GM19238 (cell line): ENCODE measurements around the gene TMEM198.

Experiments used
- DNase-seq: peaks from one replicate; pipeline ENCODE4 v3.0.0; 2011; ENCODE audit warnings: low spot score; ENCODE audit not compliant: insufficient read length

TMEM198 gene

DNA sequence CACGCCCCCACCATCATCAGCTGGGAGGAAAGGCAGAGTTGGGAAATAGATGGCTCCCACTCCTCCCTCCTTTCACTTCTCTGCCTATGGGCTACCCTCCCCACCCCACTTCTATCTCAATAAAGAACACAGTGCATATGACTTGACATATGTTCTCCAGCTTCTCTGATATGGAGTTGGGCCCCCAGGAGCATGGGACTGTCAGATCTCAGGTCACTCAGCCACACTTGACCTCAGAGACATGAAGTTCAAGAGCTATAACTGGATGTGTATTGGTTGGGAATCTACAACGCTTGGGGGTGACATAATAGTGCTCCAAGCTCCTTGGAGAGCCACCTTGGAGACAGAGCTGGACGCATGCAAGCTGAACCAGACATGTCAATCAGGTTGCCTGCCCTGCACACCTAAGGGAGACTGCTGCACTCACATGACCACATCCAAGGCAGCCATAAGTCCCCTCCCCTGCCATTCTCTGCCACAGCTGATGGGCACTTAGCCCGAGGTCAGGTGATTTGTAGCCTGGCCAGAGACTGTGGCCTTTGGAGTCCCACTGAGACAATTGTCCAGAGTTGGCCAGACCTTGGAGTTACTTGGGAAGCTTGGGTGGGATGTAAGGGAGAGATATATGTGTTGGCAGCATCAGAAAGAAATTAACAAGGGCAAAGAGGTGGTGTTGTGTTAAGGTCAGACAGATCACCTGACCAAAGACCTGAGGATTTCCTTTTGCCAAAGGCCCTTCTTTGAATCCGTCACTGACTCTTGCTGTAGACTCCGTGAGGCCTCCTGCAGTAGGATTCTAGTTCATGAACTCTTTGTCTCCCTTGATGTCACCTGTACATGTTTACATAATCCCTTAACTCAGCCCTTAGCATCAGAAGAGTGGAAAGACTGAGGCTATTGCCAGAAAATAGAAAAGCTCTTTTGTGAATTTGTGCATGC, 32.0 kb downstream of the TMEM198 start:
- no peak for DNase-seq

DNA sequence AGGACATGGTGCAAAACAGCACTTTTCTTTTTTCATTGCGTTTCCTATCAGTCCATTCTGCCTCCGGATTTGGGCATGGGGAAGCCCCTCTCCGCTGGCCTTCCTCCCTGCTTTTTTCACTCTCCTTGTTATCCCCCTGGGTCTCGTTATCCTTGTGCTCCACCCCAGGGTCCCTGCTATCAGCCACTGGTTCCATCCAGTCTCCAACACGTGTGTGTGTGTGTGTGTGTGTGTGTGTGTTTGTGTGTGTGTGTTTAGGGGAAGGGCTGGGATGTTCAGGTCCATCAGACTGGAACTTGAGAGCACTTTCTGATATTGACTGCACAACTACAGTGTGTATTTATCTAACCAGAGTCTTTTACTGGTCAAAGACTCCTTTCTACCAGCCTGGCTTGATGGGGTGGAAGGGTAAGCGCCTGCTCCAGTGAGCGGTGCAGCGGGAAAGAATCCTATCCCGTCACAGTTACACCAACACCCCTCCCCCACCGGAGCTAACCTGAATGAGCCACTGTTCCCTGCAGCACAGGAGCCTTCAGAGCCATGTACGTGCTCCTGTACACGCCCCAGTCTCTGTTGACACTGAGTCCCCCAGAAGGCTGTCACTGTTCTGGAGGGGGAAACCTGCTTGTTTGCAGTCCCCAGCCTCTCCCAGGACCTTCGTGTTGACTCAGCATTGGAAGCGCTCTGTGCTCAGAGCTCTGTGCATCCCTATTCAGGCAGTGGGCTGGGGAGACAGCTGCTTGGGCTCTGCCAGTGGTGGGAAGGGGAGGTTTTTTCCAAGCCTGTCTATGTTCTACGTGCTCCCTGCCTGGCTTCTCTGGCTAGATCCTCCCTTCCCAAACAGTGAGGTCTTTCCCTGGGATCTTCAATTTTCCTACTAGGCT, 32.9 kb downstream of the TMEM198 start:
- DNase-seq: no peak

DNA sequence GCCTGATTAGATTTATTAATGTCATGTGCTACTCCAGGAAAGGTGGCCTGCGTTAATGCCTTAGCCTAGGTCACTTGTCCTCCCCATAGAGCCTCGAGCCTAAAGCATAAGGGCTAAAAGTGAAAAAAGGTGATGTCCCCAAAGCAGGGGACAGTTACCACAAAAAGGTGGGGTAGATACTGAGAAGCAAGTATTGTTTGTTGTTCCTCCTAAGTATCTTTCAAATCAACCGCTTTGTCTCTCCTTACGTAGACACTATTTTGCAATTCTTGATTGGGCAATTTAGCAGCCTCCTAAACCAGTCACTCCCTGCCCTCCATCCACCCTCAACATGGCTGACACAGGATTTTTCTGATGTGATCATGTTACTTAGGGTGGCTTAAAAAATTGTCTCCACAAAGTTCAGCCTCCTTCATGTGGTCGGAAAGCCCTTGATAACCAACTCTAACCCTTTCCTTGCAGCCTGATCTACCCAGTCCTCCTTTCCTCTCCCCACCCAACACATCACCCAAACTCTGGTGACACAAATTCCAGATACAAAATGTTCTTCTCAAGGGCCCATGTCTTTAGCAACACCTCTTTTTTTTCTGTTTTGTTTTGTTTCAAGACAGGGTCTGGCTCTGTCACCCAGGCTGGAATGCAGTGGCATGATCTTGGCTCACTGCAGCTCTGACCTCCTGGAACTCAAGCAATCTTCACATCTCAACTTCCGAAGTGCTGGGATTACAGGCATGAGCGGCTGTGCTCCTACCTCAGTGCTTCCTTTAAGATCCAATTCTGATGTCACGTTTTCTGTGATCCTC, 35.2 kb downstream of the TMEM198 start:
- no peak for DNase-seq

DNA sequence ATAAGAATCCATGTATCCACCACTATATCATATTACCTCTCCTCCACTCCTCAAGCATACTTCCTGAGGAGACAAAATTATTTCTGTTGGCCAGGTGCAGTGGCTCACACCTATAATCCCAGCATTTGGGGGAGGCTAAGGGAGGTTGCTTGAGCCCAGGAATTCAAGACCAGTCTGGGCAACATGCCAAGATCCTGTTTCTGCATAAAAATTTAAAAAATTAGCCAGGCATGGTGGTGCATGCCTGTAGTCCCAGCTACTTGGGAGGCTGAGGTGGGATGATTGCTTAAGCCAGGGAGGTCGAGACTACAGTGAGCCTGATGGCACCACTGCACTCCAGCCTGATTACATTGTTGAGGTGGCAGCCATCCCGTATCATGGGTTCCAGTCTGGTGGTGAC, 37.5 kb downstream of the TMEM198 start:
- DNase-seq: no peak

DNA sequence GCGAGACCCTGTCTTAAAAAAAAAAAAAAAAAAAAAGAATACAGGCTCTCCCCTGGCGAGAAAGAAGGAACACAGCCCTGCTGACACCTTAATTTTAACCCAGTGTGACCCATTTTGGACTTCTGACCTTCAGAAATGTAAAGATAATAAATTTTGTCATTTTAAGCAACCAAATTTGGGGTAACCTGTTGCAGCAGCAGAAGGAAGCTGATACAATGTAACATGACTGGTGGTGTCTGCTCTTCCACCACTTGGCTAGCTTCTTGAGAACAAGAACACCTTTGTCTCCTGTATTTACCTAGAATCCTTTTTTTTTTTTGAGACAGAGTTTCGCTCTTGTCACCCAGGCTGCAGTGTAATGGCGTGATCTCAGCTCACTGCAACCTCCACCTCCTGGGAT, 47.3 kb downstream of the TMEM198 start:
- no peak for DNase-seq

DNA sequence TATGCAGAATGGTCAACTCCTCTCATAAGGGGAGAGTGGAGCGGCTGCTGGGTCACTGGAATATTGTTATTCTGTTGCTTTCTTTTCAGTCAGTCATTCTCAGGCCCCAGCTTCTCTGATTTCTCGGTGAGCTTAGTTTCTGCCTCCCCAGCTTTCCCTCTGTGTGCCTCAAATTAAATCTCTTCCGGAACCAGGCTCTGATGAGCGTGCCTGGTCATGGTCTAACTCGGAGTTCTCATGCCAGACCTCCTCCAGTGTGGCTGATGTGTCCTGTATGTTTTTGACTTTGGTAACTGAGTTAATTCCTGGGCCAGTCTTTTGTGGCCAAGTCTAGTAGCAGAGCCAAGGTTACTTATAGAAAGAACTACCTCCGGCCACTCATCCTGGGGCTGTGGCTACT, 48.9 kb downstream of the TMEM198 start:
- no peak for DNase-seq

DNA sequence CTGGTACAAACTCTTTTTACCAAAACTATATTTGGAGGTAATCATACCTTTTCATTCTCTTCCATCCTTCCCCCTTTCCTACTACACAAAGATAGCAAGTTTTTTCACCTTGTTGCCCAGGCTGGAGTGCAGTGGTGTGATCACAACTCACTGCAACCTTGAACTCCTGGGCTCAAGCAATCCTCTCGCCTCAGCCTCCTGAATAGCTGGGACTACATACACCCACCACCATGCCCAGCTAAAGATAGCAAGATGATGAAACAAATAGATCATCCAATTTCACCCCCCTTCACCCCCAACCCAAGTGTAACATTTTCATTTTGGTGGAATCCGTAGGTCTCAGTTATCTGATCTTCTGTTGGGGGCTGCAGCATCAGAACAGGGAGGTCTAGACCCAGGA, 49.3 kb downstream of the TMEM198 start:
- no peak for DNase-seq

DNA sequence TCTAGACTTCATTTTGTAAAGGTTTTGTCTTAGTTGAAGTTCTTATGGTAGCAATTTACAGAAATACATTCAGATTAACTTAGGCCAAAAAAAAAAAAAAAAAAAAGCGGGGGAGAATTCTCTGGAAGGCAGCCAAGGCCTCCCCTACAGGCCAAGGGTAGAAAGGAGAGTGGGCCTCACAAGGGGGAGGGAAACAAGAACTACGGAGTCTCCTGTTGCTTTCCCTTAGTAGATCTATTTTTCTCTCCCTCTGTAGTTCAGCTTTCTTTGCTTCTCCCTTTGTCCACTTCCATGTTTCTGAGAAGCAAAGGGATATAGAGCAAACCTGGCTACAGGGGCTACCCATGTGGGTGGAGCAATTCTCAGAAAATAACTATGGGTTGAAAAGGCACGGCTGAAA, 51.4 kb downstream of the TMEM198 start:
- DNase-seq: no peak

DNA sequence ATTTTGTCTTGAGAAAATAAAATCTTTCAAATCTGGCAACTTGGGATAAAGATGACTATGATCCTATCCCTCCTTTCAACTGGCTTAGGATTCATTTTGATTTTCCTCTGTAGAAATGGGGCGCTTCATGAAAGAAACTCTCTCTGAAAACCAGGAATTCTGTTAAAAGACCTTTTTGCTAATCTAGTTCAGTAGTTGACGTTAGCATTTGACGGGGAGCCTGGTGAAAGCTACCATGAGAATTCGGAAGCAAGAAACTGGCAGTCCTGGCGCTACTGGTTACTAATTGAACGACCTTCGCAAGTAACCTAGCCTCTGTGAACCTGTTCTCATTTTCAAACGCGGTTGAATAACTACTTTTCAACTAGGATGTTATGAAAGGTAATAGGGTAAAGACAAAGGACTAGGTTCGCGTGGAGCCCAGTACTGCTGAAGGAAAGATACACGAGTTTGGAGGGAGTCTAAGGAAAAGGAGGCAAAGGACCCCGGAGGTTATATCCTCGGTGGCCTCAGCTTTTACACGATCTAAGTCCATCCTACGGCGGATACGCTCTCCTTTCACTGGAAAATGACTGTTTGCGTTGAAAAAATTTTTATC, 53.2 kb downstream of the TMEM198 start:
- DNase-seq: no peak

DNA sequence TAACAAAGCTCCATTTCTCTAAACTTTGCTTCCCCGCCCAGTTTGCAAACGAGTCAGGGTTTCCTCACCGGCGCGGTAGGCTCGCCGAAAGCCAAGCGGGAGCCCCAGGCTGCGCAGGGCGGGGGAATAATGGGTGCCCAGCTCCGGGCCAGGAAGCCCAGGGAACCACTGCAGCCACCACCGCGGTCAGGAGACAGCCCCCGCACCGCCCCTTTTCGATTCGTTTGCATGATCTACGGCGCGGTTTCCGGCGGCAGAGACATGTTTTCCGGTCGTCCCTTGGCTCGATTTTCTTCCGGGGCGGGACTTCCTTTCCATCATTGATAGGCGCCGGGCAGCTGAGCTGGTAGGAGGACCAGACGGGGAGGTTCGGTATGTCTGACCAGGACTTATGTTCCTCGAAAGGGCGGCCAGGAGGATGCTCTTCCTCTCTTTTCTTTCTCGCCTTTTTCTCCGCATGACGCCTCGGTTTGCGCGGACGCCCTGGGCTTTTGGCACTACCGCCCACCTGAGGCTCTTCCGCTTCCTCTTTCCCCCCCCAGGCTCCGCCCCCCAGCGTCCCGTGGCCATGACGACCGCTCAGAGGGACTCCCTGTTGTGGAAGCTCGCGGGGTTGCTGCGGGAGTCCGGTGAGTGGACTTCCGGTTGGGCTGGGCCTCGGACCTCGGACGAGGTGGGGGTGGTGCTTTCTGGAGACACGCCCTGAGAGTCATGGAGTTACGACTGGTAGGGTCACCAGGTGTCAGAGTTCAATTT, 53.9 kb downstream of the TMEM198 start, which contains the start of gene STK11IP:
Gene STK11IP, plus strand, starts transcription at position 306 of the 756 bp plus-strand sequence. Its CDS starts 263 bp downstream, at position 569.
- peak; percentile 97 for DNase-seq

DNA sequence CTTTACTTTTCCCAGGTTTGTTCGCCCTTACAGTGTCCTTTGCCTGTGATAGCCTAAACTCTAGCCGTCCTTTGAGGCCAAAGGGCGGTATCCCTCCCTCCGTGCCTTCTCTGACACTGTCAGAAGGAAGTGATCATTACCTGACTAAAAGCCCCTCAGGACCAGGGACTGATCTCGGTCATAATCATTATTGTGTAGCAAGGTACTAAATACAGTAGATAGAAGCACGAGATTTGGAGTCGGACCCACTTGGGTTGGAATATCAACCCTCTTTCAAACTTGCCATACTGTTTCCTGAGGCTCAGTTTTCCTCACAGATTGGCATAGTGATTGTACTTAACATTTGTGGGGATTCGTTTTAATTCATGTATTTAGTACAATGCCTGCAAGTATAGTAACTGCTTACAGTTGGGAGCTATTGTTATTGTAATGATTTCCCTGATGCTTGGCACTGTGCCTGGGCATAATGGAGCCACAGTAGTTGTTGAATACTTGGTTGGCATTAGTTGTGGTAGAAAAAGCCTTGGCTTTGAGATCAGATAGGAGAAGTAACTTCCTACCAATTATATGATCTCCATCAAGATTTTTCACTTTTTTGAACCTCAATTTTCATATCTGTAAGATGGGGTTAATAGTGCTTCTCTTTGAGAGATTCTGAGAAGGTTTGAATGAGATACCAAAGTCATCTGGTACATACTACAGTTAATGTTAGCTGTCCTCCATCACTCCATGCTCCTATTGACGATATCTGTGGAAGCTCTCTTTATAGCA, 54.7 kb downstream of the TMEM198 start:
- DNase-seq: no peak
